SJSA1 (cell line): Measurements from ENCODE around the gene PPP5C. TPM values are rescaled to one million over a fixed set of nuclear protein-coding genes. Genes with fewer than 3 reads are reported as not detected.
A peak's percentile ranks its signal among the peaks of the same experiment; 100 is the strongest.
"Not testable (repeated sequence)": the region's sequence is repeated elsewhere in the genome, so short reads cannot be mapped to it uniquely, and the experiment has no call there.

Experiments used
- DNase-seq, 2 experiments: peaks; one replicate each; pipeline ENCODE4 v3.0.0-alpha.2; 2015 to 2020; ENCODE audit warnings: low spot score in 2 of 2, low read depth in 1 of 2
- H3K27ac ChIP-seq: fragments of 250-450 bp; sonication (Bioruptor Pico); 2 replicates; pipeline ENCODE4 v1.5.1; 2020; ENCODE audit warnings: mild to moderate bottlenecking, moderate library complexity
- H3K27me3 ChIP-seq: fragments of 250-450 bp; sonication (Bioruptor Pico); replicated peaks from 2 replicates; pipeline ENCODE4 v1.5.1; 2020; ENCODE audit warnings: mild to moderate bottlenecking, moderate library complexity
- H3K36me3 ChIP-seq: fragments of 250-450 bp; sonication (Bioruptor Pico); 2 replicates; pipeline ENCODE4 v1.5.1; 2020; ENCODE audit warnings: mild to moderate bottlenecking
- H3K4me1 ChIP-seq: fragments of 250-450 bp; sonication (Bioruptor Pico); replicated peaks from 2 replicates; pipeline ENCODE4 v1.6.1; 2021; ENCODE audit warnings: mild to moderate bottlenecking
- H3K4me3 ChIP-seq: fragments of 250-450 bp; sonication (Bioruptor Pico); 2 replicates; pipeline ENCODE4 v1.5.1; 2020; ENCODE audit warnings: mild to moderate bottlenecking
- H3K9me3 ChIP-seq: fragments of 250-450 bp; sonication (Bioruptor Pico); replicated peaks from 2 replicates; pipeline ENCODE4 v1.5.1; 2020; ENCODE audit warnings: mild to moderate bottlenecking
- total RNA-seq: library from RNA; depleted of rRNA; stranded (reverse); fragments of >200 nt; shearing (Covaris generic); gene quantifications from 2 replicates; pipeline ENCODE4 v1.2.3, GENCODE V29; 2014

PPP5C gene
- total RNA-seq, 1 experiment from 2014 or later: 79.9 TPM

GRCh38 chr19:46415804-46416709 lies 69.2 kb downstream of the PPP5C start:
- Histone ChIP-seq H3K4me1 (peaks cover 33% of the 10 kb centered on the region), H3K4me3 (peak overlapping the region; percentile 33)
- H3K27me3 ChIP-seq, H3K27ac ChIP-seq, H3K9me3 ChIP-seq, H3K36me3 ChIP-seq: not testable (repeated sequence)
- peak; percentile 73 to 94 for DNase-seq

GRCh38 chr19:46420056-46420455 lies 73.2 kb downstream of the PPP5C start:
- Histone ChIP-seq H3K9me3 (no peaks in the 10 kb centered on the region), H3K36me3 (no peaks in the 10 kb centered on the region), H3K27me3 (no peaks in the 10 kb centered on the region), H3K4me1 (peaks cover 17% of the 10 kb centered on the region), H3K4me3 (no peak overlapping the region), H3K27ac (no peak overlapping the region)
- DNase-seq: no peak

GRCh38 chr19:46422344-46422743 lies 75.5 kb downstream of the PPP5C start:
- Histone ChIP-seq H3K4me3 (no peak overlapping the region), H3K27ac (no peak overlapping the region), H3K36me3 (no peaks in the 10 kb centered on the region), H3K4me1 (no peaks in the 10 kb centered on the region), H3K9me3 (no peaks in the 10 kb centered on the region), H3K27me3 (peaks cover 5% of the 10 kb centered on the region; the same call in 1 of the 2 replicates)
- DNase-seq: no peak

GRCh38 chr19:46423188-46423587 lies 76.3 kb downstream of the PPP5C start:
- no peak overlapping the region for H3K27ac ChIP-seq
- no peaks in the 10 kb centered on the region for H3K4me1 ChIP-seq
- H3K36me3 ChIP-seq: no peaks in the 10 kb centered on the region
- H3K9me3 ChIP-seq: no peaks in the 10 kb centered on the region
- peaks cover 5% of the 10 kb centered on the region; the same call in 1 of the 2 replicates for H3K27me3 ChIP-seq
- no peak overlapping the region for H3K4me3 ChIP-seq
- DNase-seq: no peak

- no peaks in the 10 kb centered on the region for H3K9me3 ChIP-seq
- no peak overlapping the region for H3K4me3 ChIP-seq
- H3K27ac ChIP-seq: no peak overlapping the region
- no peaks in the 10 kb centered on the region for H3K36me3 ChIP-seq
- H3K4me1 ChIP-seq: peaks cover 4% of the 10 kb centered on the region; the same call in 1 of the 2 replicates
- no peak for DNase-seq
- peaks cover 5% of the 10 kb centered on the region for H3K27me3 ChIP-seq
These were observed 79.2 kb downstream of the PPP5C start for GRCh38 chr19:46426035-46426505.

- peaks cover 5% of the 10 kb centered on the region for H3K27me3 ChIP-seq
- no peaks in the 10 kb centered on the region for H3K36me3 ChIP-seq
- no peak for DNase-seq
- H3K4me3 ChIP-seq: no peak overlapping the region
- H3K27ac ChIP-seq: no peak overlapping the region
- H3K9me3 ChIP-seq: no peaks in the 10 kb centered on the region
- H3K4me1 ChIP-seq: peaks cover 4% of the 10 kb centered on the region; the same call in 1 of the 2 replicates
These were observed 79.7 kb downstream of the PPP5C start for GRCh38 chr19:46426506-46427162.

- Histone ChIP-seq H3K27me3 (peaks cover 5% of the 10 kb centered on the region), H3K9me3 (no peaks in the 10 kb centered on the region), H3K4me1 (peaks cover 4% of the 10 kb centered on the region; the same call in 1 of the 2 replicates), H3K27ac (no peak overlapping the region), H3K4me3 (no peak overlapping the region), H3K36me3 (no peaks in the 10 kb centered on the region)
- no peak for DNase-seq
These were observed 80.7 kb downstream of the PPP5C start for GRCh38 chr19:46427518-46428045.

GRCh38 chr19:46428239-46429135 lies 81.6 kb downstream of the PPP5C start, which contains the start of gene PNMA8C:
PNMA8C (minus strand) TSS chr19:46428936; CDS start chr19:46428359, 577 bp downstream.
- H3K4me1 ChIP-seq: peaks cover 4% of the 10 kb centered on the region; the same call in 1 of the 2 replicates
- H3K36me3 ChIP-seq: no peaks in the 10 kb centered on the region
- no peak within 1 kb of the TSS for H3K4me3 ChIP-seq
- H3K27ac ChIP-seq: no peak within 1 kb of the TSS
- DNase-seq: peak; percentile 26 to 64
- H3K9me3 ChIP-seq: no peaks in the 10 kb centered on the region
- H3K27me3 ChIP-seq: peaks cover 5% of the 10 kb centered on the region

GRCh38 chr19:46429999-46430398 lies 83.1 kb downstream of the PPP5C start:
- H3K9me3 ChIP-seq: no peaks in the 10 kb centered on the region
- no peaks in the 10 kb centered on the region for H3K36me3 ChIP-seq
- H3K27ac ChIP-seq: no peak overlapping the region
- H3K4me3 ChIP-seq: no peak overlapping the region
- peaks cover 5% of the 10 kb centered on the region for H3K27me3 ChIP-seq
- DNase-seq: no peak
- H3K4me1 ChIP-seq: peaks cover 4% of the 10 kb centered on the region; the same call in 1 of the 2 replicates

- Histone ChIP-seq H3K27ac (no peak overlapping the region), H3K36me3 (no peaks in the 10 kb centered on the region), H3K4me1 (peaks cover 4% of the 10 kb centered on the region; the same call in 1 of the 2 replicates), H3K4me3 (no peak overlapping the region), H3K9me3 (no peaks in the 10 kb centered on the region), H3K27me3 (peaks cover 5% of the 10 kb centered on the region)
- DNase-seq: no peak
These were observed 84.9 kb downstream of the PPP5C start for GRCh38 chr19:46431824-46432223.

GRCh38 chr19:46433470-46433869 lies 86.6 kb downstream of the PPP5C start:
- H3K9me3 ChIP-seq, H3K4me1 ChIP-seq, H3K27ac ChIP-seq, H3K27me3 ChIP-seq, DNase-seq, H3K36me3 ChIP-seq, H3K4me3 ChIP-seq: not testable (repeated sequence)

- H3K36me3 ChIP-seq: no peaks in the 10 kb centered on the region
- DNase-seq: no peak
- no peak overlapping the region for H3K4me3 ChIP-seq
- no peaks in the 10 kb centered on the region; the same call in 1 of the 2 replicates for H3K27me3 ChIP-seq
- H3K4me1 ChIP-seq: no peaks in the 10 kb centered on the region
- no peak overlapping the region for H3K27ac ChIP-seq
- H3K9me3 ChIP-seq: no peaks in the 10 kb centered on the region
These were observed 88.1 kb downstream of the PPP5C start for GRCh38 chr19:46435009-46435408.

GRCh38 chr19:46435689-46436088 lies 88.8 kb downstream of the PPP5C start:
- H3K27me3 ChIP-seq, DNase-seq, H3K4me1 ChIP-seq, H3K27ac ChIP-seq, H3K36me3 ChIP-seq, H3K9me3 ChIP-seq, H3K4me3 ChIP-seq: not testable (repeated sequence)
